ENCODE results near the gene OR4D2. TPM values are rescaled to one million over a fixed set of nuclear protein-coding genes. Genes with fewer than 3 reads are reported as not detected.
A peak's percentile ranks its signal among the peaks of the same experiment; 100 is the strongest.

The OR4D2 gene
- total RNA-seq, 5 donors from 2014 or later (not counting 1 experiment from before 2014, with no cell fraction given), result not detected

GRCh38 chr17:58208344-58208743 lies 41.6 kb downstream of the OR4D2 start:
- DNase-seq (no peak), ATAC-seq (replicated peaks in 1 of 4) (no peak)
- Mint-ChIP-seq H3K36me3 (peaks cover 56% of the 10 kb centered on the region), H3K27me3 (no peaks in the 10 kb centered on the region), H3K4me1 (no peaks in the 10 kb centered on the region), H3K27ac (no peak overlapping the region), H3K4me3 (no peak overlapping the region), H3K9me3 (no peaks in the 10 kb centered on the region)
- Histone ChIP-seq H3K4me1 (ENCODE audit: control insufficient read depth in 1 of 2, extremely low read depth in 1 of 2, insufficient read depth in 2 of 2, low read length in 2 of 2) (no peaks in the 10 kb centered on the region), H3K27me3 (replicated peaks in 1 of 2; ENCODE audit: control insufficient read depth in 2 of 2, extremely low read depth in 1 of 2, insufficient read depth in 2 of 2, low read length in 1 of 2) (no peaks in the 10 kb centered on the region), H3K27ac (ENCODE audit: low read length) (no peak overlapping the region), H3K9me3 (no peaks in the 10 kb centered on the region), H3K4me3 (ENCODE audit: control insufficient read depth in 1 of 2, extremely low read depth in 1 of 2, low read length in 1 of 2) (no peak overlapping the region), H3K36me3 (ENCODE audit: control insufficient read depth in 2 of 2, extremely low read depth in 1 of 2, insufficient read depth in 1 of 2, low read length in 1 of 2) (peaks cover 3 to 53% of the 10 kb centered on the region in 2 donors)
- ChIA-PET CTCF (no interaction called here), POLR2A (no interaction called here)
- 90% methylated on average over 2 of the region's 5 CpGs for WGBS (ENCODE audit: insufficient coverage)

GRCh38 chr17:58210922-58211321 lies 44.1 kb downstream of the OR4D2 start:
- POLR2A ChIA-PET, result no interaction called here

GRCh38 chr17:58215685-58216084 lies 48.9 kb downstream of the OR4D2 start:
- no peaks in the 10 kb centered on the region for H3K27me3 Mint-ChIP-seq
- H3K9me3 ChIP-seq, result no peaks in the 10 kb centered on the region
- ATAC-seq (replicated peaks in 1 of 4) (no peak), DNase-seq (no peak)
- H3K4me1 Mint-ChIP-seq, result peaks cover 17 to 21% (median 18%) of the 10 kb centered on the region in 3 donors
- POLR2A ChIA-PET, result no interaction called here
- H3K36me3 Mint-ChIP-seq, result peaks cover 34% of the 10 kb centered on the region
- no peak overlapping the region for H3K27ac ChIP-seq (ENCODE audit: low read length)
- H3K4me1 ChIP-seq (ENCODE audit: control insufficient read depth in 1 of 2, extremely low read depth in 1 of 2, insufficient read depth in 2 of 2, low read length in 2 of 2), result peaks cover 10 to 19% of the 10 kb centered on the region in 2 experiments
- CTCF ChIA-PET, result interaction anchor here in 1 of 2 donors (0.6 kb wide), 1 partner anchor 1186 kb away, joined by 4 read pairs; no protein-coding TSS in a partner anchor
- no peak overlapping the region for H3K4me3 Mint-ChIP-seq
- peaks cover 0 to 38% of the 10 kb centered on the region in 2 donors for H3K36me3 ChIP-seq (ENCODE audit: control insufficient read depth in 2 of 2, extremely low read depth in 1 of 2, insufficient read depth in 1 of 2, low read length in 1 of 2)
- no peaks in the 10 kb centered on the region for H3K9me3 Mint-ChIP-seq
- no peak overlapping the region for H3K4me3 ChIP-seq (ENCODE audit: control insufficient read depth in 1 of 2, extremely low read depth in 1 of 2, low read length in 1 of 2)
- no peak overlapping the region for H3K27ac Mint-ChIP-seq
- H3K27me3 ChIP-seq (replicated peaks in 1 of 2; ENCODE audit: control insufficient read depth in 2 of 2, extremely low read depth in 1 of 2, insufficient read depth in 2 of 2, low read length in 1 of 2), result no peaks in the 10 kb centered on the region

More at GRCh38 chr17:58210922-58211321, 44.1 kb downstream of the OR4D2 start:
- DNase-seq (no peak), ATAC-seq (replicated peaks in 1 of 4) (no peak)
- Mint-ChIP-seq H3K9me3 (no peaks in the 10 kb centered on the region), H3K4me3 (no peak overlapping the region), H3K27me3 (no peaks in the 10 kb centered on the region), H3K27ac (no peak overlapping the region), H3K36me3 (peaks cover 64% of the 10 kb centered on the region), H3K4me1 (no peaks in the 10 kb centered on the region)
- Histone ChIP-seq H3K4me1 (ENCODE audit: control insufficient read depth in 1 of 2, extremely low read depth in 1 of 2, insufficient read depth in 2 of 2, low read length in 2 of 2) (no peaks in the 10 kb centered on the region), H3K9me3 (no peaks in the 10 kb centered on the region), H3K27ac (ENCODE audit: low read length) (no peak overlapping the region), H3K36me3 (ENCODE audit: control insufficient read depth in 2 of 2, extremely low read depth in 1 of 2, insufficient read depth in 1 of 2, low read length in 1 of 2) (peaks cover 3 to 63% of the 10 kb centered on the region in 2 donors), H3K4me3 (ENCODE audit: control insufficient read depth in 1 of 2, extremely low read depth in 1 of 2, low read length in 1 of 2) (no peak overlapping the region), H3K27me3 (replicated peaks in 1 of 2; ENCODE audit: control insufficient read depth in 2 of 2, extremely low read depth in 1 of 2, insufficient read depth in 2 of 2, low read length in 1 of 2) (no peaks in the 10 kb centered on the region)
- CTCF ChIA-PET, result no interaction called here
- WGBS (ENCODE audit: insufficient coverage), result 100% methylated on average over 1 of the region's 5 CpGs

GRCh38 chr17:58217766-58218165 lies 51.0 kb downstream of the OR4D2 start:
- Mint-ChIP-seq H3K4me1 (peaks cover 17 to 24% (median 23%) of the 10 kb centered on the region in 3 donors), H3K9me3 (no peaks in the 10 kb centered on the region), H3K4me3 (peak overlapping the region; percentile 13 to 91 (median 62)), H3K27ac (peak overlapping the region in 1 of 2 donors; percentile 8), H3K27me3 (no peaks in the 10 kb centered on the region), H3K36me3 (peaks cover 19% of the 10 kb centered on the region)
- ChIA-PET CTCF (interaction anchor here in 1 of 2 donors (1.0 kb wide), 1 partner anchor 221 kb away, joined by 7 read pairs; no protein-coding TSS in a partner anchor), POLR2A (interaction anchor here in 1 of 2 donors (0.6 kb wide), 1 partner anchor 1255 kb away, joined by 4 read pairs; no protein-coding TSS in a partner anchor)
- H3K27ac ChIP-seq (ENCODE audit: low read length), result no peak overlapping the region
- peaks cover 10 to 19% of the 10 kb centered on the region in 2 experiments for H3K4me1 ChIP-seq (ENCODE audit: control insufficient read depth in 1 of 2, extremely low read depth in 1 of 2, insufficient read depth in 2 of 2, low read length in 2 of 2)
- H3K9me3 ChIP-seq, result no peaks in the 10 kb centered on the region
- DNase-seq (no peak), ATAC-seq (replicated peaks in 1 of 4) (no peak)
- H3K4me3 ChIP-seq (ENCODE audit: control insufficient read depth in 1 of 2, extremely low read depth in 1 of 2, low read length in 1 of 2), result no peak overlapping the region
- WGBS (ENCODE audit: insufficient coverage), result 67% methylated on average over 2 of the region's 3 CpGs
- no peaks in the 10 kb centered on the region for H3K27me3 ChIP-seq (replicated peaks in 1 of 2; ENCODE audit: control insufficient read depth in 2 of 2, extremely low read depth in 1 of 2, insufficient read depth in 2 of 2, low read length in 1 of 2)
- peaks cover 0 to 21% of the 10 kb centered on the region in 2 donors for H3K36me3 ChIP-seq (ENCODE audit: control insufficient read depth in 2 of 2, extremely low read depth in 1 of 2, insufficient read depth in 1 of 2, low read length in 1 of 2)

GRCh38 chr17:58219007-58219788 lies 52.4 kb downstream of the OR4D2 start, which contains the start of gene MKS1:
Gene MKS1, minus strand, starts transcription at chr17:58219255. Its CDS starts 25 bp downstream, at chr17:58219230.
- Histone ChIP-seq H3K27ac (ENCODE audit: low read length) (peak within 1 kb of the TSS; percentile 79), H3K4me3 (ENCODE audit: control insufficient read depth in 1 of 2, extremely low read depth in 1 of 2, low read length in 1 of 2) (peak within 1 kb of the TSS; percentile 75 to 90), H3K9me3 (no peaks in the 10 kb centered on the region), H3K4me1 (ENCODE audit: control insufficient read depth in 1 of 2, extremely low read depth in 1 of 2, insufficient read depth in 2 of 2, low read length in 2 of 2) (peaks cover 10 to 19% of the 10 kb centered on the region in 2 experiments), H3K27me3 (replicated peaks in 1 of 2; ENCODE audit: control insufficient read depth in 2 of 2, extremely low read depth in 1 of 2, insufficient read depth in 2 of 2, low read length in 1 of 2) (no peaks in the 10 kb centered on the region), H3K36me3 (ENCODE audit: control insufficient read depth in 2 of 2, extremely low read depth in 1 of 2, insufficient read depth in 1 of 2, low read length in 1 of 2) (peaks cover 0 to 9% of the 10 kb centered on the region in 2 donors)
- CTCF ChIA-PET, result interaction anchor here (0.6 kb wide), 3 partner anchors 10 to 98 kb away, joined by 3 read pairs; no protein-coding TSS in a partner anchor
- H3K27ac Mint-ChIP-seq, result peak within 1 kb of the TSS; percentile 91 to 98
- DNase-seq (peak; percentile 90 to 97 (median 94)), ATAC-seq (replicated peaks in 1 of 4) (peak; percentile 97 to 99 (median 99))
- POLR2A ChIA-PET, result interaction anchor here in 1 of 2 donors (0.5 to 0.6 kb wide), 4 partner anchors 136 to 1054 kb away, joined by 3 to 6 read pairs (median 3); no protein-coding TSS in a partner anchor
- H3K27me3 Mint-ChIP-seq, result peaks cover 3 to 5% of the 10 kb centered on the region in 2 donors
- H3K4me3 Mint-ChIP-seq, result peak within 1 kb of the TSS; percentile 86 to 92 (median 91)
- peaks cover 17 to 24% (median 23%) of the 10 kb centered on the region in 3 donors for H3K4me1 Mint-ChIP-seq
- under 1% methylated on average over 51 of the region's 56 CpGs for WGBS (ENCODE audit: insufficient coverage)
- peaks cover 10% of the 10 kb centered on the region for H3K36me3 Mint-ChIP-seq
- H3K9me3 Mint-ChIP-seq, result no peaks in the 10 kb centered on the region

GRCh38 chr17:58219789-58220183 lies 53.0 kb downstream of the OR4D2 start:
- Histone ChIP-seq H3K4me1 (ENCODE audit: control insufficient read depth in 1 of 2, extremely low read depth in 1 of 2, insufficient read depth in 2 of 2, low read length in 2 of 2) (peaks cover 10 to 19% of the 10 kb centered on the region in 2 experiments), H3K4me3 (ENCODE audit: control insufficient read depth in 1 of 2, extremely low read depth in 1 of 2, low read length in 1 of 2) (peak overlapping the region; percentile 75 to 90), H3K9me3 (no peaks in the 10 kb centered on the region), H3K36me3 (ENCODE audit: control insufficient read depth in 2 of 2, extremely low read depth in 1 of 2, insufficient read depth in 1 of 2, low read length in 1 of 2) (peaks cover 0 to 9% of the 10 kb centered on the region in 2 donors), H3K27ac (ENCODE audit: low read length) (peak overlapping the region; percentile 71), H3K27me3 (replicated peaks in 1 of 2; ENCODE audit: control insufficient read depth in 2 of 2, extremely low read depth in 1 of 2, insufficient read depth in 2 of 2, low read length in 1 of 2) (no peaks in the 10 kb centered on the region)
- peaks cover 10% of the 10 kb centered on the region for H3K36me3 Mint-ChIP-seq
- ChIA-PET CTCF (no interaction called here), POLR2A (interaction anchor here (0.5 to 0.6 kb wide), 5 partner anchors 137 to 1053 kb away, joined by 3 to 6 read pairs (median 3); no protein-coding TSS in a partner anchor)
- H3K4me1 Mint-ChIP-seq, result peaks cover 17 to 24% (median 23%) of the 10 kb centered on the region in 3 donors
- no peaks in the 10 kb centered on the region for H3K9me3 Mint-ChIP-seq
- DNase-seq (no peak), ATAC-seq (replicated peaks in 1 of 4) (no peak)
- WGBS (ENCODE audit: insufficient coverage), result 0% methylated on average over 1 of the region's 7 CpGs
- peak overlapping the region; percentile 91 to 98 for H3K27ac Mint-ChIP-seq
- H3K27me3 Mint-ChIP-seq, result peaks cover 9% of the 10 kb centered on the region in 2 donors
- peak overlapping the region; percentile 86 to 92 (median 91) for H3K4me3 Mint-ChIP-seq

Measured in T-cell (primary cell).